Calu3 (cell line): Measurements from ENCODE around the gene TRAPPC14. TPM values are rescaled to one million over a fixed set of nuclear protein-coding genes. Genes with fewer than 3 reads are reported as not detected.
"Not testable (repeated sequence)": the region's sequence is repeated elsewhere in the genome, so short reads cannot be mapped to it uniquely, and the experiment has no call there.

Experiments used
- BruUV-seq: library from RNA; stranded (reverse); fragments of 400-500 nt; replicated peaks from 2 replicates; lab custom pipeline; 2021; lab: Mats Ljungman, UMichigan
- CTCF ChIA-PET: fragments of 300-600 bp; sonication (Branson Sonifier 250); formaldehyde crosslinking; loops from one replicate; lab custom pipeline; 2022; ENCODE audit warnings: antibody characterized with exemption; lab: Charles Lee
- DNase-seq: peaks from one replicate; pipeline ENCODE4 v3.0.0; 2022
- H3K27ac Mint-ChIP-seq: one replicate; pipeline ENCODE4 v1.8.0; 2022; ENCODE audit warnings: mixed read lengths; ENCODE audit not compliant: unreplicated experiment
- H3K27me3 Mint-ChIP-seq: one replicate; pipeline ENCODE4 v1.8.0; 2022; ENCODE audit warnings: mixed read lengths; ENCODE audit not compliant: unreplicated experiment
- H3K36me3 Mint-ChIP-seq: one replicate; pipeline ENCODE4 v1.8.0; 2022; ENCODE audit warnings: mild to moderate bottlenecking, moderate library complexity, mixed read lengths; ENCODE audit not compliant: insufficient read depth, unreplicated experiment
- H3K4me1 Mint-ChIP-seq: one replicate; pipeline ENCODE4 v1.8.0; 2022; ENCODE audit warnings: mild to moderate bottlenecking, low read depth, mixed read lengths; ENCODE audit not compliant: unreplicated experiment
- H3K4me3 Mint-ChIP-seq: one replicate; pipeline ENCODE4 v1.8.0; 2022; ENCODE audit warnings: mild to moderate bottlenecking, low read depth, moderate library complexity, mixed read lengths; ENCODE audit not compliant: unreplicated experiment
- H3K9me3 Mint-ChIP-seq: one replicate; pipeline ENCODE4 v1.8.0; 2022; ENCODE audit warnings: low read depth, mixed read lengths; ENCODE audit not compliant: unreplicated experiment
- intact Hi-C: fragments of 100-400 bp; cut with micrococcal nuclease; formaldehyde crosslinking; loops from one replicate; pipeline ENCODE4 v1.10.0; 2022; ENCODE audit not compliant: unreplicated experiment
- total RNA-seq: library from RNA; stranded (reverse); gene quantifications from 2 replicates; pipeline ENCODE4 v1.2.3, GENCODE V29; 2022
- TF ChIP-seq, protein P1 (sequence below): fragments of 200-600 bp; IDR thresholded peaks from one replicate; pipeline ENCODE4 v1.8.0; 2022; ENCODE audit warnings: antibody characterized with exemption; ENCODE audit not compliant: unreplicated experiment

Gene TRAPPC14
- total RNA-seq, 1 experiment from 2014 or later, result 17.5 TPM

DNA sequence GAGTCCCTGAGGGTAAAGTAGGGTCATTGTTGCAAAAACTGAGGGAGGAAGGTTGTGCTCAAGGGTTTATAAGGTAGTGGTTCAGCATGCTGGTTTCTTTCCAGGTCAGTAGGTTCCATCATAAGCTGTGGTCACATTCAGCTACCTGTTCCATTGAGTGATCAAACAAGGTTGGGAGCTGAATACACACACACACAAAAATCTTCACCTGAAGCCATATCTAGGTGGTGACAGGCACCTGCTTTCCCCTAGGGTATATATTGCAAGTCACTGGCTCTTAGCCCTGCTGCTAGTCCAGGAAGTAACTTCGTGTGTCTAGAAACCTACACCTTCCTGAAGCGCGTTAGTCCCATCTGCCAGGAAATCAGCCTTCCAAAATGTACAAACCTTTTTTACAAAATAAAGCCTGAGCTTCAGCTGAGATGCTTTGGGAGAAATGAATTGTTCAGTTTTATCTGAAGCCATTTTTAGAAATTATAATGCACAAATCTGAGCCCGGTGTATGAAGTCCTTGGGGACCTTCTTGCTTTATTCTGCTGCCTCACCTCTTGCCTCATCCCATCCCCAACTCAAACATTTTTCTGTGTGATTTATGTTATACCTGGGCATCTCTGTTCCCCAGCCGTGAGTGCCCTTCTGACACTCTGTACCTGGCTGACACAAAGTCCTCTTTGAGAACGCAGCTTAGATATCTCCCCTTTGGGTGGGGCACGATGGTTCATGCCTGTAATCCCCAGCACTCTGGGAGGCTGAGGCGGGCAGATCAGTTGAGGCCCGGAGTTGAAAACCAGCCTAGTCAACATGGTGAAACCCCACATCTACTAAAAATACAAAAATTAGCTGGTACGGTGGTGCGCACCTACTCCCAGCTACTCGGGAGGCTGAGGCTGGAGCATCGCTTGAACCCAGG lies 20.4 kb downstream of the TRAPPC14 start:
- no TSS peak for BruUV-seq
- no peak overlapping the region for H3K4me3 Mint-ChIP-seq
- DNase-seq, result no peak
- peaks cover 7% of the 10 kb centered on the region for H3K4me1 Mint-ChIP-seq
- H3K36me3 Mint-ChIP-seq, result no peaks in the 10 kb centered on the region
- H3K27ac Mint-ChIP-seq, result no peak overlapping the region
- CTCF ChIA-PET, result interaction anchor here (0.6 kb wide), 1 partner anchor 628 kb away, joined by 4 read pairs; no protein-coding TSS in a partner anchor
- intact Hi-C loops, result no loop called here
- no peaks in the 10 kb centered on the region for H3K9me3 Mint-ChIP-seq
- no peaks in the 10 kb centered on the region for H3K27me3 Mint-ChIP-seq
- TF ChIP-seq, protein P1, sequence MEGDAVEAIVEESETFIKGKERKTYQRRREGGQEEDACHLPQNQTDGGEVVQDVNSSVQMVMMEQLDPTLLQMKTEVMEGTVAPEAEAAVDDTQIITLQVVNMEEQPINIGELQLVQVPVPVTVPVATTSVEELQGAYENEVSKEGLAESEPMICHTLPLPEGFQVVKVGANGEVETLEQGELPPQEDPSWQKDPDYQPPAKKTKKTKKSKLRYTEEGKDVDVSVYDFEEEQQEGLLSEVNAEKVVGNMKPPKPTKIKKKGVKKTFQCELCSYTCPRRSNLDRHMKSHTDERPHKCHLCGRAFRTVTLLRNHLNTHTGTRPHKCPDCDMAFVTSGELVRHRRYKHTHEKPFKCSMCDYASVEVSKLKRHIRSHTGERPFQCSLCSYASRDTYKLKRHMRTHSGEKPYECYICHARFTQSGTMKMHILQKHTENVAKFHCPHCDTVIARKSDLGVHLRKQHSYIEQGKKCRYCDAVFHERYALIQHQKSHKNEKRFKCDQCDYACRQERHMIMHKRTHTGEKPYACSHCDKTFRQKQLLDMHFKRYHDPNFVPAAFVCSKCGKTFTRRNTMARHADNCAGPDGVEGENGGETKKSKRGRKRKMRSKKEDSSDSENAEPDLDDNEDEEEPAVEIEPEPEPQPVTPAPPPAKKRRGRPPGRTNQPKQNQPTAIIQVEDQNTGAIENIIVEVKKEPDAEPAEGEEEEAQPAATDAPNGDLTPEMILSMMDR, result no peak

DNA sequence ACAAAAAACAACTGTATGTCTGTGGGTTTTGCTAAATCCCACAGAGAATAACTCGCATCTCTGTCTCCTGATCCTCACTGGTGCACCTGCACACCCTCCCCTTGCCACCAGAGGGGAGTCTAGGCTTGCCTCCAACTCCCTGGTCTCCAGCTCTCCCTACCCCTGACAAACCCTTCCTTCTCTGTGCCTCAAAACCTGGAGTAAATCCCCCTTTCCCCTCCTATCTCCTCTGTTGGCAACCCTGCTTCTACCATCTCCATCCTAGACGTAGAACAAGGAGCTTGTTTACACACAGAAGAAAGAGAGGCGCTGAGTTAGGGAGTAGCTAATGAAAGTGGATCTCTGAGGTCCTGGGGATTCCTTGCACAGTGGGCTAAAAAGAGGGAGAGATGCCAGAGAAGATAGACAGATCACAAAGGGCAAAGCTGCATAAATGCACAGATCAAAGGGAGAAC lies 25.8 kb downstream of the TRAPPC14 start:
- Mint-ChIP-seq H3K4me3 (no peak overlapping the region), H3K36me3 (peaks cover 7% of the 10 kb centered on the region), H3K27ac (no peak overlapping the region), H3K4me1 (peaks cover 13% of the 10 kb centered on the region), H3K27me3 (no peaks in the 10 kb centered on the region), H3K9me3 (no peaks in the 10 kb centered on the region)
- BruUV-seq, result no TSS peak
- intact Hi-C loops, result loop anchor here (5.0 kb wide), 1 partner anchor 80 kb away; no protein-coding TSS in a partner anchor
- CTCF ChIA-PET, result interaction anchor here (0.8 to 1.5 kb wide), 3 partner anchors 16 to 86 kb away, joined by 4 to 8 read pairs (median 6); partner anchors contain the start of gene LAMTOR4
- TF ChIP-seq, protein P1, result peak; percentile 70
- DNase-seq, result peak; percentile 72

DNA sequence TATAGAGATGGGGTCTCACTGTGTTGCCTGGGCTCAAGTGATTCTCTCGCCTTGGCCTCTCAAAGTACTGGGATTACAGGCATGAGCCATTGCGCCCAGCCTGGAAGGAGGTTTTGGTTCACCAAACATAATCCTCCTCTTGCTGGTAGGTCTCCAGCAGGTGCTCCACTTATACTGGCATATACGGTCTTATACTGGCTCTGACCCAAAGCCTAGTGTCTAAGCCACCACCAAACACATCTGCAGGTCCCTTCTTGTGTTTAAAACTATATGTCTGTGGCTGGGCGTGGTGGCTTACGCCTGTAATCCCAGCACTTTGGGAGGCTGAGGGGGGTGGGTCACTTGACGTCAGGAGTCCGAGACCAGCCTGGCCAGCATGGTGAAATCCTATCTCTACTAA lies 26.4 kb downstream of the TRAPPC14 start:
- Mint-ChIP-seq H3K4me1 (peaks cover 13% of the 10 kb centered on the region), H3K36me3 (peaks cover 13% of the 10 kb centered on the region), H3K27ac (no peak overlapping the region), H3K9me3 (no peaks in the 10 kb centered on the region), H3K4me3 (no peak overlapping the region), H3K27me3 (no peaks in the 10 kb centered on the region)
- intact Hi-C loops, result loop anchor here (5.0 kb wide), 1 partner anchor 80 kb away; no protein-coding TSS in a partner anchor
- CTCF ChIA-PET, result interaction anchor here (0.8 to 1.5 kb wide), 3 partner anchors 17 to 86 kb away, joined by 4 to 8 read pairs (median 6); partner anchors contain the start of gene LAMTOR4
- no TSS peak for BruUV-seq
- no peak for DNase-seq
- TF ChIP-seq, protein P1, result no peak

DNA sequence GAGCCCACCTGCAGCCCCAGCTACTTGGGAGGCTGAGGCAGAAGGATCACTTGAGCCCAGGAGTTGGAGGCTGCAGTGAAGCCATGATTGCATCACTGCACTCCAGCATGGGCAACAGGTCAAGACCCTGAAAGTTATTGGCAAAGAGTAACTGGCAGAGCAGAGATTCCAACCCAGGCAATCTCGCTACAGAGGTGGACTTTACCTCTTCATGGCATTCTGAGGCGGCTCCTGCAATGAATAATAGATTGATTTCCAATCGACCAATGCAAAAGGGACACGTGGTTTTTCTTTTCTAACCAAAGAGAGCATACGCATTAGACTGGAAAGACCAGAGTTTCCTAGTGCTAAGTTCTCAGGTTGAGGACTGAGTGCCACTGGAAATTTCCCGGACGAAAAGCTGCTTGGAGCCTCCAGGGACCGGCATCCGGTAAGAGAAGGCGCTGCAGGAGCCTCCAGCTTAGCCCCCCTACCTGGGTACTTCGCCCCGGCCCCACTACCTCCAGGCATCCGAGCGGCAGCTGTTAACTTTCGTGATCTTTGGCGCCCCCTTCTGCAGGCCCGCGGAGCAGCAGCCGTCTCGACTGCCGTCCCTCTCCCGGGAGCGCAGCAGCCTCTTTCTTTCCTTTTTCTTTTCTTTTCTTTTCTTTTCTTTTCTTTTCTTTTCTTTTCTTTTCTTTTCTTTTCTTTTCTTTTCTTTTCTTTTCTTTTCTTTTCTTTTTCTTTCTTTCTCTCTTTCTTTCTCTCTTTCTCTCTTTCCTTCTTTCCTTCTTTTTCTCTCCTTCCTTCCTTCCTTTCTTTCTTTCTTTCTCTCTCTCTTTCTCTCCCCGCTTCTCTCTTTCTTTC lies 27.7 kb downstream of the TRAPPC14 start:
- Mint-ChIP-seq H3K36me3 (peaks cover 26% of the 10 kb centered on the region), H3K4me1 (peaks cover 13% of the 10 kb centered on the region), H3K27me3 (no peaks in the 10 kb centered on the region), H3K9me3 (no peaks in the 10 kb centered on the region), H3K27ac (no peak overlapping the region), H3K4me3 (peak overlapping the region; percentile 33)
- intact Hi-C loops, result loop anchor here (5.0 kb wide), 1 partner anchor 81 kb away; no protein-coding TSS in a partner anchor
- peak; percentile 73 for DNase-seq
- TF ChIP-seq, protein P1, result peak; percentile 78
- CTCF ChIA-PET, result interaction anchor here (0.7 to 0.8 kb wide), 2 partner anchors 87 to 90 kb away, joined by 3 to 4 read pairs; no protein-coding TSS in a partner anchor
- BruUV-seq, result no TSS peak

DNA sequence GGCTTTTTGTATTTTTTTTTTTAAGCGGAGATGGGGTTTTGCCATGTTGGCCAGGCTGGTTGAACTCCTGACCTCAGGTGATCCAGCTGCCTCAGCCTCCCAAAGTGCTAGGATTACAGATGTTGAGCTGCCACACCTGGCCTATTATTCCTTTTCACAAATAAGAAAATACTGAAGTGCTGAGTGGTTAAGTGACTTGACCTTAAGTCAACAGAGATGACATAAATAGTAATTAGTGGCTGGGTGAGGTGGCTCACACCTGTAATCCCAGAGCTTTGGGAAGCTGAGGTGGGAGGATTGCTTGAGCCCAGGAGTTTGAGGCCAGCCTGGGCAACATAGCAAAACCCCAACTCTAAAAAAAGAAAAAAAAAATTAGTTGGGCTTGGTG lies 28.3 kb downstream of the TRAPPC14 start:
- BruUV-seq, H3K9me3 Mint-ChIP-seq, H3K27me3 Mint-ChIP-seq, H3K27ac Mint-ChIP-seq, DNase-seq, H3K4me3 Mint-ChIP-seq: not testable (repeated sequence)
- Mint-ChIP-seq H3K4me1 (peaks cover 13% of the 10 kb centered on the region), H3K36me3 (peaks cover 31% of the 10 kb centered on the region)
- CTCF ChIA-PET, result interaction anchor here (0.7 kb wide), 1 partner anchor 89 kb away, joined by 3 read pairs; no protein-coding TSS in a partner anchor
- intact Hi-C loops, result loop anchor here (5.0 kb wide), 1 partner anchor 82 kb away; no protein-coding TSS in a partner anchor
